Measurements from ENCODE around the gene POLR2E. TPM values are rescaled to one million over a fixed set of nuclear protein-coding genes. Genes with fewer than 3 reads are reported as not detected.
A peak's percentile ranks its signal among the peaks of the same experiment; 100 is the strongest.

POLR2E gene
- total and polyA plus RNA-seq, 2 experiments from 2014 or later = 172 to 336 TPM

- in situ Hi-C loops (cut with MboI) = no loop called here
- H3F3A ChIP-seq (ENCODE audit: insufficient read depth) = peaks cover 8% of the 10 kb centered on the region; the same call in 1 of the 2 replicates
- peaks cover 95% of the 10 kb centered on the region for H3K79me2 ChIP-seq (ENCODE audit: insufficient read depth)
- H3K9me2 ChIP-seq (ENCODE audit: insufficient read depth) = no peaks in the 10 kb centered on the region
- no peaks in the 10 kb centered on the region for H3K9me3 ChIP-seq (ENCODE audit: low read depth)
- H3K36me3 ChIP-seq (ENCODE audit: low read depth) = peaks cover 34% of the 10 kb centered on the region; the same call in 1 of the 2 replicates
- no peak overlapping the region for H3K9ac ChIP-seq
- no peak overlapping the region for H2AFZ ChIP-seq
- 85 to 86% methylated on average over 33 of the region's 33 CpGs for WGBS, 2 experiments (ENCODE audit: low coverage in 1 of 2, low lambda C conversion rate in 2 of 2, missing lambda C conversion rate in 2 of 2)
- H3K27ac ChIP-seq = no peak overlapping the region
- H3K27me3 ChIP-seq (replicated peaks; ENCODE audit: insufficient read depth) = no peaks in the 10 kb centered on the region
- no peak for DNase-seq
- TF ChIP-seq EZH2 (IDR thresholded peaks at IDR 0.05; ENCODE audit: insufficient read depth, poor library complexity, severe bottlenecking) = no peak
- no peak for TF ChIP-seq EZH2phosphoT487 (IDR thresholded peaks at IDR 0.05; ENCODE audit: insufficient read depth, low read depth)
- no peak overlapping the region for H3K4me2 ChIP-seq (ENCODE audit: unreplicated experiment)
- H3K4me1 ChIP-seq (ENCODE audit: insufficient read depth) = peaks cover 13% of the 10 kb centered on the region; the same call in 1 of the 2 replicates
- H4K20me1 ChIP-seq (ENCODE audit: insufficient read depth) = no peaks in the 10 kb centered on the region
- no peak overlapping the region for H3K4me3 ChIP-seq
Observed at GRCh38 chr19:1125601-1126467, 30.7 kb upstream of the POLR2E start.

- no peak overlapping the region for H3K4me3 ChIP-seq
- peaks cover 92% of the 10 kb centered on the region for H3K79me2 ChIP-seq (ENCODE audit: insufficient read depth)
- H3K27ac ChIP-seq = no peak overlapping the region
- WGBS, 2 experiments (ENCODE audit: low coverage in 1 of 2, low lambda C conversion rate in 2 of 2, missing lambda C conversion rate in 2 of 2) = 88 to 93% methylated on average over 16 to 23 of the region's 23 CpGs
- H4K20me1 ChIP-seq (ENCODE audit: insufficient read depth) = no peaks in the 10 kb centered on the region
- H3K4me2 ChIP-seq (ENCODE audit: unreplicated experiment) = no peak overlapping the region
- DNase-seq = no peak
- H3K36me3 ChIP-seq (ENCODE audit: low read depth) = peaks cover 50% of the 10 kb centered on the region; the same call in 1 of the 2 replicates
- no peaks in the 10 kb centered on the region for H3K9me2 ChIP-seq (ENCODE audit: insufficient read depth)
- H3K9ac ChIP-seq = no peak overlapping the region
- no peak overlapping the region for H2AFZ ChIP-seq
- in situ Hi-C loops (cut with MboI) = no loop called here
- no peaks in the 10 kb centered on the region for H3K9me3 ChIP-seq (ENCODE audit: low read depth)
- no peaks in the 10 kb centered on the region for H3K27me3 ChIP-seq (replicated peaks; ENCODE audit: insufficient read depth)
- TF ChIP-seq EZH2phosphoT487 (IDR thresholded peaks at IDR 0.05; ENCODE audit: insufficient read depth, low read depth) (no peak), EZH2 (IDR thresholded peaks at IDR 0.05; ENCODE audit: insufficient read depth, poor library complexity, severe bottlenecking) (no peak)
- H3K4me1 ChIP-seq (ENCODE audit: insufficient read depth) = peaks cover 4% of the 10 kb centered on the region; the same call in 1 of the 2 replicates
- no peaks in the 10 kb centered on the region for H3F3A ChIP-seq (ENCODE audit: insufficient read depth)
Observed at GRCh38 chr19:1123885-1124677, 28.9 kb upstream of the POLR2E start.

DNA sequence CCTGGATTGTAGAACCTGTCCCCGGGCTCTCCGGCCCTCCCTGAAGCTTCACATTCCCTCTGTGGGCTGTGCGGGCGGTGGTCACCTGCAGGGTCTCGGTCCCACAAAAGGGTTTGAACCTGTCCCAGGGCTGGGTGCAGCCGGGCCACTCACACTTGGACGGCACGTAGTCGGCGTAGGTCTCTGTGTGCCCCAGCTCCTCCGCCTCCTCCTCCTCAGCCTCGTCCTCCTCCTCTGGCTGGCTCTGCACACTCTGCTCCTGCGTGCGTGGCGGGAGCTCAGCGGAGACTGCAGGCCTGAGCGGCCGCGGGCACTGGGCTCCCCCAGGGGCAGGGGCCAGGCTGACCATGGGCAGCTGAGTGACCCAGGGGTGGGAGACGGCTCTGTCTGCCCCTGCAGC lies 28.2 kb upstream of the POLR2E start:
- no peak for DNase-seq
- Histone ChIP-seq H2AFZ (no peak overlapping the region), H3F3A (ENCODE audit: insufficient read depth) (no peaks in the 10 kb centered on the region), H3K4me1 (ENCODE audit: insufficient read depth) (no peaks in the 10 kb centered on the region), H3K36me3 (ENCODE audit: low read depth) (peaks cover 57% of the 10 kb centered on the region; the same call in 1 of the 2 replicates), H3K9me3 (ENCODE audit: low read depth) (no peaks in the 10 kb centered on the region), H3K4me3 (no peak overlapping the region), H3K9me2 (ENCODE audit: insufficient read depth) (no peaks in the 10 kb centered on the region), H3K4me2 (ENCODE audit: unreplicated experiment) (no peak overlapping the region), H3K9ac (no peak overlapping the region), H3K27me3 (replicated peaks; ENCODE audit: insufficient read depth) (no peaks in the 10 kb centered on the region), H3K79me2 (ENCODE audit: insufficient read depth) (peaks cover 91% of the 10 kb centered on the region), H4K20me1 (ENCODE audit: insufficient read depth) (no peaks in the 10 kb centered on the region), H3K27ac (no peak overlapping the region)
- 98 to 99% methylated on average over 20 of the region's 20 CpGs for WGBS, 2 experiments (ENCODE audit: low coverage in 1 of 2, low lambda C conversion rate in 2 of 2, missing lambda C conversion rate in 2 of 2)
- TF ChIP-seq EZH2phosphoT487 (IDR thresholded peaks at IDR 0.05; ENCODE audit: insufficient read depth, low read depth) = no peak
- in situ Hi-C loops (cut with MboI) = no loop called here

GRCh38 chr19:1122972-1123363 lies 27.8 kb upstream of the POLR2E start:
- peak; percentile 93 for DNase-seq
- H3K9me2 ChIP-seq (ENCODE audit: insufficient read depth) = no peaks in the 10 kb centered on the region
- H3F3A ChIP-seq (ENCODE audit: insufficient read depth) = peaks cover 3% of the 10 kb centered on the region; the same call in 1 of the 2 replicates
- no peak for TF ChIP-seq EZH2phosphoT487 (IDR thresholded peaks at IDR 0.05; ENCODE audit: insufficient read depth, low read depth)
- TF ChIP-seq EZH2 (IDR thresholded peaks at IDR 0.05; ENCODE audit: insufficient read depth, poor library complexity, severe bottlenecking) = no peak
- H3K4me2 ChIP-seq (ENCODE audit: unreplicated experiment) = no peak overlapping the region
- peaks cover 90% of the 10 kb centered on the region for H3K79me2 ChIP-seq (ENCODE audit: insufficient read depth)
- peaks cover 62% of the 10 kb centered on the region; the same call in 1 of the 2 replicates for H3K36me3 ChIP-seq (ENCODE audit: low read depth)
- no peak overlapping the region for H3K9ac ChIP-seq
- H3K4me3 ChIP-seq = no peak overlapping the region
- no peaks in the 10 kb centered on the region for H3K9me3 ChIP-seq (ENCODE audit: low read depth)
- 37 to 39% methylated on average over 18 to 21 of the region's 21 CpGs for WGBS, 2 experiments (ENCODE audit: low coverage in 1 of 2, low lambda C conversion rate in 2 of 2, missing lambda C conversion rate in 2 of 2)
- no peak overlapping the region for H2AFZ ChIP-seq
- H3K27me3 ChIP-seq (replicated peaks; ENCODE audit: insufficient read depth) = no peaks in the 10 kb centered on the region
- H4K20me1 ChIP-seq (ENCODE audit: insufficient read depth) = no peaks in the 10 kb centered on the region
- in situ Hi-C loops (cut with MboI) = no loop called here
- no peak overlapping the region for H3K27ac ChIP-seq
- no peaks in the 10 kb centered on the region for H3K4me1 ChIP-seq (ENCODE audit: insufficient read depth)
